ENCODE results near the gene ECHS1.
A peak's percentile ranks its signal among the peaks of the same experiment; 100 is the strongest.

The ECHS1 gene

GRCh38 chr10:133347710-133348517 is 25.2 kb downstream of the ECHS1 start:
- Histone ChIP-seq H3K27ac (ENCODE audit: extremely low read depth, low read depth, low read length) (no peak overlapping the region), H3K9me3 (ENCODE audit: control insufficient read depth, insufficient read depth, low read depth, low read length) (no peaks in the 10 kb centered on the region), H3K36me3 (ENCODE audit: control insufficient read depth in 2 of 2, insufficient read depth in 1 of 2, low read length in 2 of 2) (no peaks in the 10 kb centered on the region), H3K4me1 (ENCODE audit: control insufficient read depth, insufficient read depth, low read length) (no peaks in the 10 kb centered on the region), H3K4me3 (ENCODE audit: low read depth, low read length) (no peak overlapping the region)
- POLR2A ChIA-PET: no interaction called here
- CTCF ChIA-PET: interaction anchor here (1.8 kb wide), 1 partner anchor 19 kb away, joined by 4 read pairs; no protein-coding TSS in a partner anchor
- TF ChIP-seq GLIS1 (tag by site-specific recombination; IDR thresholded peaks at IDR 0.05) (peak; percentile 45; the same call in 1 of the 2 replicates), ZIC2 (tag by site-specific recombination; IDR thresholded peaks at IDR 0.05) (peak; percentile 44; the same call in 1 of the 2 replicates), ZNF398 (tag by site-specific recombination; IDR thresholded peaks at IDR 0.05) (peak; percentile 42; the same call in 1 of the 2 replicates)
- TF ChIP-seq, protein P1, sequence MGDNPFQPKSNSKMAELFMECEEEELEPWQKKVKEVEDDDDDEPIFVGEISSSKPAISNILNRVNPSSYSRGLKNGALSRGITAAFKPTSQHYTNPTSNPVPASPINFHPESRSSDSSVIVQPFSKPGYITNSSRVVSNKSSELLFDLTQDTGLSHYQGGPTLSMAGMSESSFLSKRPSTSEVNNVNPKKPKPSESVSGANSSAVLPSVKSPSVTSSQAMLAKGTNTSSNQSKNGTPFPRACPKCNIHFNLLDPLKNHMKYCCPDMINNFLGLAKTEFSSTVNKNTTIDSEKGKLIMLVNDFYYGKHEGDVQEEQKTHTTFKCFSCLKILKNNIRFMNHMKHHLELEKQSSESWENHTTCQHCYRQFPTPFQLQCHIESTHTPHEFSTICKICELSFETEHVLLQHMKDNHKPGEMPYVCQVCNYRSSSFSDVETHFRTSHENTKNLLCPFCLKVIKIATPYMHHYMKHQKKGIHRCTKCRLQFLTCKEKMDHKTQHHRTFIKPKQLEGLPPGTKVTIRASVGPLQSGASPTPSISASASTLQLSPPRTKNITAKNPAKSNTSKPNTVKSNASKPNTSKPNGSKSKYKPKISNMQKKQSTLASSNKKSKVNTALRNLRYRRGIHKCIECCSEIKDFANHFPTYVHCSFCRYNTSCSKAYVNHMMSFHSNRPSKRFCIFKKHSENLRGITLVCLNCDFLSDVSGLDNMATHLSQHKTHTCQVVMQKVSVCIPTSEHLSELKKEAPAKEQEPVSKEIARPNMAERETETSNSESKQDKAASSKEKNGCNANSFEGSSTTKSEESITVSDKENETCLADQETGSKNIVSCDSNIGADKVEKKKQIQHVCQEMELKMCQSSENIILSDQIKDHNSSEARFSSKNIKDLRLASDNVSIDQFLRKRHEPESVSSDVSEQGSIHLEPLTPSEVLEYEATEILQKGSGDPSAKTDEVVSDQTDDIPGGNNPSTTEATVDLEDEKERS (tag by site-specific recombination; IDR thresholded peaks at IDR 0.05): no peak

DNA sequence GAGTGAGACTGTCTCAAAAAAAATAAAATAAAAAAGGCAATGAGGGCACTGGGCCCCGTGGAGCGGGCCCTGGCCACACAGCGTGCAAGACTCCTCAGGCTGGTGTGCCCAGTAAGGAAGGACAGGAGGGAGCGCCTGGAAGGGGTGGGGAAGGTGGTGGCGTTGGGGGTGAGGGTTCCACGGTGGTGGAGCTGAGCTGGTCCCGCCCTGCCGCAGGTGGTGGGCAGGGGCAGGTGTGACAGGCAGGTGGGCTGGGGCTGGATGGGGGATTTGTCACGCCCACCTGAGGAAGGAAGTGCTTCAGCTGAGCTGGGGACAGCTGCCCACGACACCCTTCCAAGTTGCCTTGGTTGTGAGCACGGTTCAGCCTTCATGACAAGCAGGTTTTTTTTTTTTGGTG is 26.7 kb downstream of the ECHS1 start:
- H3K4me1 ChIP-seq (ENCODE audit: control insufficient read depth, insufficient read depth, low read length): no peaks in the 10 kb centered on the region
- no peaks in the 10 kb centered on the region for H3K9me3 ChIP-seq (ENCODE audit: control insufficient read depth, insufficient read depth, low read depth, low read length)
- H3K27ac ChIP-seq (ENCODE audit: extremely low read depth, low read depth, low read length): no peak overlapping the region
- ChIA-PET POLR2A (no interaction called here), CTCF (interaction anchor here (1.8 kb wide), 1 partner anchor 17 kb away, joined by 4 read pairs; no protein-coding TSS in a partner anchor)
- H3K4me3 ChIP-seq (ENCODE audit: low read depth, low read length): no peak overlapping the region
- H3K36me3 ChIP-seq (ENCODE audit: control insufficient read depth in 2 of 2, insufficient read depth in 1 of 2, low read length in 2 of 2): no peaks in the 10 kb centered on the region
- no peak for TF ChIP-seq ZFP3 (tag by site-specific recombination; IDR thresholded peaks at IDR 0.05; ENCODE audit: low read depth)
- TF ChIP-seq, protein P2, sequence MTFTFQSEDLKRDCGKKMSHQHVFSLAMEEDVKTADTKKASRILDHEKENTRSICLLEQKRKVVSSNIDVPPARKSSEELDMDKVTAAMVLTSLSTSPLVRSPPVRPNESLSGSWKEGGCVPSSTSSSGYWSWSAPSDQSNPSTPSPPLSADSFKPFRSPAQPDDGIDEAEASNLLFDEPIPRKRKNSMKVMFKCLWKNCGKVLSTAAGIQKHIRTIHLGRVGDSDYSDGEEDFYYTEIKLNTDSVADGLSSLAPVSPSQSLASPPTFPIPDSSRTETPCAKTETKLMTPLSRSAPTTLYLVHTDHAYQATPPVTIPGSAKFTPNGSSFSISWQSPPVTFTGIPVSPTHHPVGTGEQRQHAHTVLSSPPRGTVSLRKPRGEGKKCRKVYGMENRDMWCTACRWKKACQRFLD (tag by site-specific recombination; IDR thresholded peaks at IDR 0.05): no peak
- TF ChIP-seq ZNF2 (tag by site-specific recombination; IDR thresholded peaks at IDR 0.05): no peak
- TF ChIP-seq ZNF157 (tag by site-specific recombination; IDR thresholded peaks at IDR 0.05): no peak
- TF ChIP-seq ZFHX2 (tag by site-specific recombination; conservative IDR thresholded peaks at IDR 0.05): peak; percentile 42; the same call in 1 of the 2 replicates
- no peak for TF ChIP-seq ZNF558 (tag by site-specific recombination; IDR thresholded peaks at IDR 0.05)
- peak; percentile 67; the same call in 1 of the 2 replicates for TF ChIP-seq EGR2 (tag by site-specific recombination; IDR thresholded peaks at IDR 0.05; ENCODE audit: low read depth)
- no peak for TF ChIP-seq OSR2 (tag by site-specific recombination; IDR thresholded peaks at IDR 0.05)
- TF ChIP-seq KLF16 (tag by site-specific recombination; IDR thresholded peaks at IDR 0.05): no peak

GRCh38 chr10:133344236-133344635 is 28.9 kb downstream of the ECHS1 start:
- no peak overlapping the region for H3K27ac ChIP-seq (ENCODE audit: extremely low read depth, low read depth, low read length)
- POLR2A ChIA-PET: interaction anchor here (0.7 kb wide), 1 partner anchor 84 kb away, joined by 5 read pairs; no protein-coding TSS in a partner anchor

More at GRCh38 chr10:133344236-133344635, 28.9 kb downstream of the ECHS1 start:
- H3K9me3 ChIP-seq (ENCODE audit: control insufficient read depth, insufficient read depth, low read depth, low read length): no peaks in the 10 kb centered on the region
- H3K4me1 ChIP-seq (ENCODE audit: control insufficient read depth, insufficient read depth, low read length): no peaks in the 10 kb centered on the region
- CTCF ChIA-PET: interaction anchor here (2.4 kb wide), 1 partner anchor 14 kb away, joined by 11 read pairs; no protein-coding TSS in a partner anchor
- TF ChIP-seq ZNF449 (tag by site-specific recombination; IDR thresholded peaks at IDR 0.05) (no peak), ZNF138 (tag by site-specific recombination; IDR thresholded peaks at IDR 0.05; ENCODE audit: borderline replicate concordance) (no peak), ZNF707 (tag by site-specific recombination; IDR thresholded peaks at IDR 0.05) (no peak), ZNF404 (tag by site-specific recombination; IDR thresholded peaks at IDR 0.05) (no peak), ZNF785 (tag by site-specific recombination; IDR thresholded peaks at IDR 0.05) (no peak), ZNF530 (tag by site-specific recombination; IDR thresholded peaks at IDR 0.05; ENCODE audit: low read depth) (no peak), PRDM1 (tag by site-specific recombination; IDR thresholded peaks at IDR 0.05) (peak; percentile 98), ZNF274 (IDR thresholded peaks at IDR 0.05; ENCODE audit: low read length) (no peak), ZNF274 (tag by site-specific recombination; IDR thresholded peaks at IDR 0.05; ENCODE audit: borderline replicate concordance) (no peak), RBAK (tag by site-specific recombination; IDR thresholded peaks at IDR 0.05) (no peak)
- no peaks in the 10 kb centered on the region for H3K36me3 ChIP-seq (ENCODE audit: control insufficient read depth in 2 of 2, insufficient read depth in 1 of 2, low read length in 2 of 2)
- H3K4me3 ChIP-seq (ENCODE audit: low read depth, low read length): no peak overlapping the region
